HepG2 (cell line): ENCODE data around the gene SMIM14. TPM values are rescaled to one million over a fixed set of nuclear protein-coding genes. Genes with fewer than 3 reads are reported as not detected.

Source experiments
- EEA1 ChIP-seq: sonication (generic); formaldehyde crosslinking; IDR thresholded peaks from 2 replicates; pipeline ENCODE4 v1.5.1; 2020; ENCODE audit warnings: mild to moderate bottlenecking, missing genetic modification reagents, borderline replicate concordance
- HNRNPLL ChIP-seq: fragments of 200-400 bp; formaldehyde crosslinking; IDR thresholded peaks from 2 replicates; pipeline ENCODE4 v1.6.1; 2017; ENCODE audit warnings: mild to moderate bottlenecking, low read depth, low read length; ENCODE audit not compliant: poor library complexity, severe bottlenecking
- HOXA3 ChIP-seq: sonication (generic); formaldehyde crosslinking; IDR thresholded peaks from 2 replicates; pipeline ENCODE4 v1.5.0; 2020; ENCODE audit warnings: missing genetic modification reagents
- MIER2 ChIP-seq: IDR thresholded peaks from 2 replicates; pipeline ENCODE4 v1.6.1; 2016; ENCODE audit warnings: missing biosample characterization, missing genetic modification reagents
- MXI1 ChIP-seq: IDR thresholded peaks from 3 replicates; pipeline ENCODE4 v1.6.1; 2012; ENCODE audit warnings: low read depth, low read length, inconsistent platforms, borderline replicate concordance
- POLR2A ChIP-seq, 2 experiments: IDR thresholded peaks; 2 replicates each; pipeline ENCODE4 v1.6.1; 2011; ENCODE audit warnings: low read depth in 2 of 2, low read length in 2 of 2, mild to moderate bottlenecking in 1 of 2, moderate library complexity in 1 of 2; ENCODE audit not compliant: insufficient read depth in 1 of 2
- POLR2G ChIP-seq: fragments of 200-400 bp; formaldehyde crosslinking; IDR thresholded peaks from 2 replicates; pipeline ENCODE4 v1.6.1; 2018; ENCODE audit warnings: mild to moderate bottlenecking, low read depth, low read length, moderate library complexity
- RBFOX2 ChIP-seq: fragments of 200-400 bp; formaldehyde crosslinking; IDR thresholded peaks from 2 replicates; pipeline ENCODE4 v1.6.1; 2017; ENCODE audit warnings: low read depth, mild to moderate bottlenecking, low read length
- SALL1 ChIP-seq: sonication (generic); formaldehyde crosslinking; IDR thresholded peaks from 2 replicates; pipeline ENCODE4 v1.8.0; 2022; ENCODE audit warnings: mild to moderate bottlenecking, missing genetic modification reagents
- SIX1 ChIP-seq: sonication (generic); formaldehyde crosslinking; IDR thresholded peaks from 2 replicates; pipeline ENCODE4 v1.4.0; 2020; ENCODE audit warnings: missing genetic modification reagents, borderline replicate concordance
- SOX13 ChIP-seq, 3 experiments: fragments of 450-650 bp in 1 of 3; sonication (generic) in 1 of 3; formaldehyde crosslinking in 1 of 3; IDR thresholded peaks in 2 of 3; conservative IDR thresholded peaks in 1 of 3; 2 replicates each; pipeline versions ENCODE4 v1.5.0 to v1.6.1; 2016 to 2020; ENCODE audit warnings: antibody characterized with exemption in 1 of 3, mild to moderate bottlenecking in 1 of 3, missing compliant biosample characterization in 1 of 3, missing genetic modification reagents in 1 of 3, moderate library complexity in 1 of 3
- ZIK1 ChIP-seq: sonication (generic); formaldehyde crosslinking; IDR thresholded peaks from 2 replicates; pipeline ENCODE4 v1.5.0; 2020; ENCODE audit warnings: mild to moderate bottlenecking, low read depth, missing genetic modification reagents, borderline replicate concordance
- ZKSCAN1 ChIP-seq: fragments of 150-350 bp; IDR thresholded peaks from 2 replicates; pipeline ENCODE4 v1.6.1; 2014; ENCODE audit warnings: low read length
- ZNF276 ChIP-seq: sonication (generic); formaldehyde crosslinking; IDR thresholded peaks from 2 replicates; pipeline ENCODE4 v1.4.0; 2020; ENCODE audit warnings: mild to moderate bottlenecking, low read depth, missing genetic modification reagents
- ZNF580 ChIP-seq: IDR thresholded peaks from 2 replicates; pipeline ENCODE4 v1.6.1; 2016; ENCODE audit warnings: low read depth, borderline replicate concordance
- ZNF747 ChIP-seq: sonication (generic); formaldehyde crosslinking; IDR thresholded peaks from 2 replicates; pipeline ENCODE4 v1.8.1; 2023; ENCODE audit warnings: missing genetic modification reagents, mild to moderate bottlenecking, borderline replicate concordance
- ZSCAN30 ChIP-seq: sonication (generic); formaldehyde crosslinking; IDR thresholded peaks from 2 replicates; pipeline ENCODE4 v1.5.0; 2020; ENCODE audit warnings: mild to moderate bottlenecking, missing genetic modification reagents
- ZZZ3 ChIP-seq: sonication (generic); formaldehyde crosslinking; IDR thresholded peaks from 2 replicates; pipeline ENCODE4 v1.4.0; 2020; ENCODE audit warnings: missing genetic modification reagents, mild to moderate bottlenecking, borderline replicate concordance
- polyA plus RNA-seq, 8 experiments: library from polyadenylated mRNA; depleted of rRNA in 3 of 8; stranded (reverse) in 7 of 8; unstranded in 1 of 8; fragments of >200 nt; fragmentation: Illumina TruSeq in 4 of 8; extraction: Trizol in 4 of 8; gene quantifications; 2 replicates each; pipeline versions ENCODE4 v1.2.1 to v1.2.3, GENCODE V29; 2011 to 2016; ENCODE audit warnings: low read depth in 4 of 8, missing spikeins in 1 of 8, mixed read lengths in 1 of 8; ENCODE audit not compliant: insufficient read depth in 1 of 8
- total RNA-seq, 5 experiments: library from RNA; depleted of rRNA; stranded (reverse); fragments of >200 nt; fragmentation: Illumina TruSeq; extraction: Trizol; gene quantifications; 2 replicates each; pipeline ENCODE4 v1.2.3, GENCODE V29; 2016; ENCODE audit warnings: low read depth in 1 of 5
- TF ChIP-seq, protein P1 (sequence below): sonication (generic); formaldehyde crosslinking; IDR thresholded peaks from 2 replicates; pipeline ENCODE4 v1.4.0; 2020; ENCODE audit warnings: missing genetic modification reagents
- TF ChIP-seq, protein P2 (sequence below): sonication (generic); formaldehyde crosslinking; IDR thresholded peaks from 2 replicates; pipeline ENCODE4 v1.9.0; 2022; ENCODE audit warnings: missing genetic modification reagents, mild to moderate bottlenecking, borderline replicate concordance
- TF ChIP-seq, protein P3 (sequence below): sonication (generic); formaldehyde crosslinking; IDR thresholded peaks from 2 replicates; pipeline ENCODE4 v1.5.0; 2020; ENCODE audit warnings: mild to moderate bottlenecking, missing genetic modification reagents

The SMIM14 gene
- total and polyA plus RNA-seq, 2 of the 13 experiments (the other 11 are each of a cell fraction or from before 2014, with no cell fraction given), result 16.3 to 28.1 TPM

DNA sequence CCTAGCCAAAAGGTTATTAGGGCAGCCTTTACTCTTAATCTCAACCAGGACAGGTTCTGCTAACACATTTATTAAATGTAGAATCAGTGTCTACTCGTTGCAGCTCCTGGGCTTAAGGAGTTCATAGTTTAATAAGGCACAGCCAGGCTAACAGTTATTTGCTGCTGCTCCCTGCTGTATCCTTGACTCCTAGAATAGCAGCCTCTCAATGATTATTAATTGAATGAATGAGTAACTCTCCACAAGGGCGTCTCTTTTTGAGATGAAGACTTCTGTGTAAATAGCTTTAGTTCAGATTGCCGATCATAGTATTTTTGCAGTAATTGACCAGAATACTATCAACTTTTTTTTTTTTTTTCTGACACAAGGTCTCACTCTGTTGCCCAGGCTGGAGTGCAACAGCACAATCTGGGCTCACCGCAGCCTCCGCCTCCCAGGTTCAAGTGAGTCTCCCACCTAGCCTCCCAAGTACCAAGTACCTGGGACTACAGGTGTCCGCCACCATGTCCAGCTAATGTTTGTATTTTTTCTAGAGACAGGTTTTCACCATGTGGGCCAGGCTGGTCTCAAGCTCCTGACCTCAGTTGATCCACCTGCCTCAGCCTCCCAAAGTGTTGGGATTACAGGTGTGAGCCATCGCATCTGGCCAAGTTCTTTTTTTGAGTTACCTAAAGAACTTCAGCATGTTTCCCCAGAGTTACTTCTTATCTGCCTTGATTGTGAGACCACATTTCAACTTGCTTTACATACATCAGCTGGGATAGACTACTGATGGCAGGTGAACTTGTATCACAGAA lies 114.3 kb downstream of the SMIM14 start (continued):
- no peak for TF ChIP-seq ZSCAN30 (CRISPR knock-in tag)
- TF ChIP-seq HOXA3 (CRISPR knock-in tag), result no peak
- no peak for TF ChIP-seq SOX13 (IDR thresholded peaks at IDR 0.05)
- TF ChIP-seq SOX13 (CRISPR knock-in tag; conservative IDR thresholded peaks at IDR 0.05 in 1 of 2, IDR thresholded peaks at IDR 0.05 in 1 of 2), result no peak
- peak; percentile 49; the same call in 1 of the 2 replicates for TF ChIP-seq RBFOX2
- TF ChIP-seq, protein P1, sequence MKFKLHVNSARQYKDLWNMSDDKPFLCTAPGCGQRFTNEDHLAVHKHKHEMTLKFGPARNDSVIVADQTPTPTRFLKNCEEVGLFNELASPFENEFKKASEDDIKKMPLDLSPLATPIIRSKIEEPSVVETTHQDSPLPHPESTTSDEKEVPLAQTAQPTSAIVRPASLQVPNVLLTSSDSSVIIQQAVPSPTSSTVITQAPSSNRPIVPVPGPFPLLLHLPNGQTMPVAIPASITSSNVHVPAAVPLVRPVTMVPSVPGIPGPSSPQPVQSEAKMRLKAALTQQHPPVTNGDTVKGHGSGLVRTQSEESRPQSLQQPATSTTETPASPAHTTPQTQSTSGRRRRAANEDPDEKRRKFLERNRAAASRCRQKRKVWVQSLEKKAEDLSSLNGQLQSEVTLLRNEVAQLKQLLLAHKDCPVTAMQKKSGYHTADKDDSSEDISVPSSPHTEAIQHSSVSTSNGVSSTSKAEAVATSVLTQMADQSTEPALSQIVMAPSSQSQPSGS (CRISPR knock-in tag), result no peak
- TF ChIP-seq SALL1 (CRISPR knock-in tag), result 0 out of 2 replicates have a peak, but pooled peaks have one; percentile 10
- TF ChIP-seq, protein P2, sequence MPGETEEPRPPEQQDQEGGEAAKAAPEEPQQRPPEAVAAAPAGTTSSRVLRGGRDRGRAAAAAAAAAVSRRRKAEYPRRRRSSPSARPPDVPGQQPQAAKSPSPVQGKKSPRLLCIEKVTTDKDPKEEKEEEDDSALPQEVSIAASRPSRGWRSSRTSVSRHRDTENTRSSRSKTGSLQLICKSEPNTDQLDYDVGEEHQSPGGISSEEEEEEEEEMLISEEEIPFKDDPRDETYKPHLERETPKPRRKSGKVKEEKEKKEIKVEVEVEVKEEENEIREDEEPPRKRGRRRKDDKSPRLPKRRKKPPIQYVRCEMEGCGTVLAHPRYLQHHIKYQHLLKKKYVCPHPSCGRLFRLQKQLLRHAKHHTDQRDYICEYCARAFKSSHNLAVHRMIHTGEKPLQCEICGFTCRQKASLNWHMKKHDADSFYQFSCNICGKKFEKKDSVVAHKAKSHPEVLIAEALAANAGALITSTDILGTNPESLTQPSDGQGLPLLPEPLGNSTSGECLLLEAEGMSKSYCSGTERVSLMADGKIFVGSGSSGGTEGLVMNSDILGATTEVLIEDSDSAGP (CRISPR knock-in tag), result no peak
- TF ChIP-seq, protein P3, sequence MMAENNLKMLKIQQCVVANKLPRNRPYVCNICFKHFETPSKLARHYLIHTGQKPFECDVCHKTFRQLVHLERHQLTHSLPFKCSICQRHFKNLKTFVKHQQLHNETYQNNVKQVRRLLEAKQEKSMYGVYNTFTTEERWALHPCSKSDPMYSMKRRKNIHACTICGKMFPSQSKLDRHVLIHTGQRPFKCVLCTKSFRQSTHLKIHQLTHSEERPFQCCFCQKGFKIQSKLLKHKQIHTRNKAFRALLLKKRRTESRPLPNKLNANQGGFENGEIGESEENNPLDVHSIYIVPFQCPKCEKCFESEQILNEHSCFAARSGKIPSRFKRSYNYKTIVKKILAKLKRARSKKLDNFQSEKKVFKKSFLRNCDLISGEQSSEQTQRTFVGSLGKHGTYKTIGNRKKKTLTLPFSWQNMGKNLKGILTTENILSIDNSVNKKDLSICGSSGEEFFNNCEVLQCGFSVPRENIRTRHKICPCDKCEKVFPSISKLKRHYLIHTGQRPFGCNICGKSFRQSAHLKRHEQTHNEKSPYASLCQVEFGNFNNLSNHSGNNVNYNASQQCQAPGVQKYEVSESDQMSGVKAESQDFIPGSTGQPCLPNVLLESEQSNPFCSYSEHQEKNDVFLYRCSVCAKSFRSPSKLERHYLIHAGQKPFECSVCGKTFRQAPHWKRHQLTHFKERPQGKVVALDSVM, result peak; percentile 47; the same call in 1 of the 2 replicates
- no peak for TF ChIP-seq ZIK1
- TF ChIP-seq ZNF747, result no peak
- TF ChIP-seq SIX1 (CRISPR knock-in tag), result no peak
- TF ChIP-seq POLR2A (IDR thresholded peaks at IDR 0.05; ENCODE audit: insufficient read depth in 1 of 2, low read depth in 2 of 2, low read length in 2 of 2), result peak; percentile 15 to 63; a peak in 2 of 4 replicates
- no peak for TF ChIP-seq ZZZ3 (CRISPR knock-in tag)
- TF ChIP-seq POLR2G, result peak; percentile 50; the same call in 1 of the 2 replicates
- no peak for TF ChIP-seq ZKSCAN1
- no peak for TF ChIP-seq HNRNPLL
- no peak for TF ChIP-seq MXI1
- 0 out of 2 replicates have a peak, but pooled peaks have one; percentile 30 for TF ChIP-seq ZNF580 (CRISPR knock-in tag)
- no peak for TF ChIP-seq MIER2 (CRISPR knock-in tag)
- TF ChIP-seq EEA1 (CRISPR knock-in tag), result no peak
- no peak for TF ChIP-seq ZNF276 (CRISPR knock-in tag)
